GM18498 (cell line): ENCODE results near the gene SRCIN1.
"Not testable (repeated sequence)": the region's sequence is repeated elsewhere in the genome, so short reads cannot be mapped to it uniquely, and the experiment has no call there.

Experiments
- ATAC-seq: cut with Tn5 transposase; IDR thresholded peaks from one replicate; pipeline ENCODE4 v1.9.1; 2021; ENCODE audit warnings: mild to moderate bottlenecking, moderate library complexity; ENCODE audit not compliant: unreplicated experiment

SRCIN1 gene

DNA sequence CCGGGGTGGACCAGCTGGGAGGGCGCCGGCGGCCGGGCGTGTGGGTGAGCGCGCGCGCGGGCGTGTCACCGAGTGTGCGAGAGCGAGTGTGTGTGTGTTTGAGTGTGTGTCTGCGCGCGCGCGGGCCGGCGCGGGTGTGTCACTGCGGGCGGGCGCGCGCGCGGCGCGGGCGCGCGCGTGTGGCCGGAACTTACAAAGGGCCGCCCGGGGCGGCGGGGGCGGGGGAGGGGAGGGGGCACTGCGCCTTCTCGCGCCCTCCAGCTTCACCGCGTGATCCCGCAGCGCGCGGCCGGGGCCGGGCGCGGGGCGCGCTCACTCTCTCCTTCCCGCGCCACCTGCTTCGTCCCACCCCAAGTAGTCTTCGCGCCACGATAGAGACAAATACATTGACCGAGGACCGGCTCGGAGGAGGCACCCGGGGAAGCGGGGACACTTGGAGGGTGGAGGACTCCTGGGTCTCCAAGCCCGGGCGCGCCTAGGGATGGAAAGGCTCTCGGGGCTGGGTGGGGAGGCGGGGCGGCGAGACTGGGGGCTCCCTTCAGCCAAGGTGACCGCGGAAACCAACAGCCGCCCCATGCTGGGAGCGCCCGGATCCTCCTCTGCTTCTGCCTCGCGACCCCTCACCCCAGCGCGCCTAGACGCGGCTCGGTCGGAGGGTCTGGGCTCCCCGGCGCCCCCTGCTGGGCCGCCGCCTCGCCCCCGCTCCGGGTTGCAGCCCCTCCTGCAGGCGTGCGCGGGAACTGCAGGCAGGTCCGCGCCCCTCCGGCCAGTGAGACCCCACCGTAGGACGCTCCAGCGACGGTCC lies at the start of gene SRCIN1:
Gene SRCIN1 (minus strand): TSS at position 112 of the 805 bp plus-strand sequence. CDS start 247 bp downstream, outside the sequence.
- no peak for ATAC-seq

GRCh38 chr17:38654411-38655398 lies 49.0 kb upstream of the SRCIN1 start:
- ATAC-seq, result no peak

DNA sequence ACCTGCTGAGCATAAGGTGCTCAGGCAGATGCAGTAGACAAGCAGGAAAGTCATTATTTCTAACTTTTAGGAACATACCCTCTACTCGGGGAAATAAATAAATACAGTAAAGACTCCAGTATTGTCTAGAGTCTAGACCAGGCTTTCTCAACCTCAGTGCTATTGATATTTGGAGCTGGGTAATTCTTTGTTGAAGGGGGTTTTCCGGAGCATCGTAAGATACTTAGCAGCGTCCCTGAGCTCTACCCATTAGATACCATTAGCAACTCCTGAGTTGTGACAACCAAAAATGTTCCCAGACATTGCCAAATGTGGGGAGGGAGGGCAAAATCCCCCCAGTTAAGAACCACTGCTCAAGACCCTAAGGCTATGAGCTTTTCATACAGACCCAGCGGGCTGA lies 47.9 kb upstream of the SRCIN1 start:
- no peak for ATAC-seq

GRCh38 chr17:38653230-38653629 lies 47.5 kb upstream of the SRCIN1 start:
- no peak for ATAC-seq

GRCh38 chr17:38650653-38651173 lies 45.0 kb upstream of the SRCIN1 start:
- not testable (repeated sequence) for ATAC-seq

DNA sequence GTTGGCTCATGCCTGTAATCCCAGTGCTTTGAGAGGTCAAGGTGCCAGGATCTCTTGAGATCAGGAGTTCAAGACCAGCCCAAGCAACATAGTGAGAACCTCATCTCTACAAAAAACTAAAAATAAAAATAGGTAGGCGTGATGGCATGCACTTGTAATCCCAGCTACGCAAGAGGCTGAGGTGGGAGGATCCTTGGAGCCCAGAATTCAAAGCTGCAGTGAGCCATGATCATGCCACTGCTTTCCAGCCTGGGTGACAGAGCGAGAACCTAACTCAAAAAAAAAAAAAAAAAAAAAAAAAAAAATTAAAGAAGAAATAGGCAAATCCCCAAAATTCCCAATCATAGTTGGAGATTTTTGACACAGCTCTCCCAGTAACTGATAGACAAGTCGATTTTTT lies 32.2 kb upstream of the SRCIN1 start:
- ATAC-seq, result no peak

GRCh38 chr17:38636054-38636453 lies 30.3 kb upstream of the SRCIN1 start:
- ATAC-seq, result no peak

DNA sequence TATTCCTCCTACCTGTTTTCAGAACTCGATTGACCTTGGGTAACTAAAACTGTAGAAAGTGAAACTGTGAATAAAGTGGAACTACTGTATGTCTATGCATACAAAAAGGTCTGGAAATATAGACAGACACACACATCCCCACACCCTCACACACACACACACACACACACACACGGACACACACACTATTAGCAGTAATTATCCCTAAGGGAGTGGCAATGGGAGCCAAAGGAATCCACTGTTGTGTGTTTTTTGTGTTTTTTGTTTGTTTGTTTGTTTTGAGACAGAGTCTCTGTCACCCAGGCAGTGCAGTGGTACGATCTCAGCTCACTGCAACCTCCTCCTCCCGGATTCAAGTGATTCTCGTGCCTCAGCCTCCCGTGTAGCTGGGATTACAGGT lies 26.6 kb upstream of the SRCIN1 start:
- no peak for ATAC-seq

DNA sequence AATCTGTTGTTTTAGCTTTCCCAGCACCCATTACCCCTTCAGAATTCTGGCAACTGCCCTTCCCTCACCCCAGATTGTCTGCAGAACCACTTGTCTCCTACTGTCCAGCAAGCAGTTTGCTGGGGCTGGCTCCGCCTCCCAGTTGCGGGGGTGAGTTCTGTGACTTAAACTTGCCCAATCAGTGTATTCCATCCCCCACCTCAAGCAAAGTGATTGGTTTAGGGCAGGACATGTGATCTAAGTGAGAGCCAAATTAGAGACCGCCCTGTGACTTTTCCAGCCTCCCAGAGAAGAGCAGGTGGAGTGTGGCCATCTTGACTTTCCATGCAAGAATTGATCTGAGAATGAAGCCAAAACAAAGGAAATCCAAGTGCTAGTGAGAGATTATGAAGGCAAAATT lies 22.7 kb upstream of the SRCIN1 start:
- ATAC-seq, result no peak

- ATAC-seq, result no peak
Measured at GRCh38 chr17:38627957-38628356, 22.2 kb upstream of the SRCIN1 start.

- ATAC-seq, result not testable (repeated sequence)
Measured at GRCh38 chr17:38626606-38627226, 21.0 kb upstream of the SRCIN1 start.

GRCh38 chr17:38625482-38625881 lies 19.7 kb upstream of the SRCIN1 start:
- ATAC-seq, result no peak

- not testable (repeated sequence) for ATAC-seq
Measured at GRCh38 chr17:38624782-38625355, 19.1 kb upstream of the SRCIN1 start.

DNA sequence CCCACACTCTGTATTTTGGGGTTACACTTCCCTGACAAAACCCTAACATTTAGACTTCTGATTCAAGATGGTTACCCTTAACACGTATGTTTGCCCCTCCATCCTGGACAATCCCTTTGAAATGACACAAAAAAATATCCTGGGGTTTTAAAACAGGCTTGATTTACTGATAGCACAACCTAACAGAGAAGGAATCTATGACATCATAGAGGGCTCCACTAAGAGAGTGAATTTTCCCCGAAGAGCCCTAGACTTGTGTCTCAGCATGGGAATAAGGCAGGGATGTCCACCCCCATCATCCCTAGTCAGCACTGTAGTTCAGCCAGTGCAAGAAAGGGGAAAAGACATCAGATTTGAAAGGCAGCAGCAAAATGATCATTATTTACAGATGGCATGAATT lies 15.8 kb upstream of the SRCIN1 start:
- ATAC-seq, result no peak

DNA sequence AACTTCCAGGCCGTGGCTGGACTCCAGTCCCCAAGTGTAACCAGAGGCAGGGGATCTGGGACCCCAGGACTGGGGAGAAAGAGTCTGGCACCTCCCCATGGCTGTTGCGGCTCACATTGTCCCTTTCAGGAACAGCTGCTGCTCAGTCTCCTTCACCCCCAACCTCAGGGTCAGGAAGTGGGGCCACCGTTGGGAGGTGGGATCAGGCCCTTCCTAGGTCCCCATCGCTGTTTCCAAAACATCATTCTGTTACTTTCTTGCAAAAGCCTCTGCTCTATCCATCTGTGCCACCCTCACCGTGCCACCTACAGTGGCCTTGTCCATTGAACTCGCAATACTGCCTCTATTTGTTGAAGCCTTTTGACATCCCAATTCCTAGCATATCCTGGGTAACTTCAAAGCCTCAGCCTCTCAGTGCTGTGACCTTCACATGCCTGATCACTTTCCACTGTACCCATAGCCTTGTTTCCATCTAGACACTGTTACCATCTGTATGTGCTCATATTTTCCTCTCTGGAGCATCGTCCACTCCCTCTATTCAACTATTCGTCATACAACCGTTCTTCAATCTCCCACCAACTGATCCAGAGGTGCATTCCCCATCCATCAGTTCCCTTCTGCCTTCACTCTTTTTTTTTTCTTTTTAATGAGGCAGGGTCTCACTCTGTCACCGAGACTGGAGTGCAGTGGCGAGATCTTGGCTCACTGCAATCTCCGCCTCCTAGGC lies 15.0 kb upstream of the SRCIN1 start:
- ATAC-seq, result no peak

GRCh38 chr17:38619937-38620550 lies 14.3 kb upstream of the SRCIN1 start:
- no peak for ATAC-seq

DNA sequence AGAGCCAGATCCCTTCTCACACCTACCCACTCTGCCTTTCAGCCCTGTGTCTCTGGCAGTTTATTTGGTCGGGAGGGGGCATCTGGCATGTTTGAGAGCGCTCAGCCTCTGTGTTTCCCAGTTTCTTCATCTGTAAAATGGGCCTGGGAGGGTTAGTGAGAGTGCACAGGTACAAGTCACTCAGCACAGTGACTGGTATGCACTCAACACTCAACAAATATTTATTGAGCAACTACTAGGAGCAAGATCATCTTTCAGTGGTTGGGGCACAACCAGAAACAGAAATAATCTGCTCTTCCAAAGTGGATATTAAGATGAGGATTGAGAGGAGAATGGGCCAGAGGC lies 13.7 kb upstream of the SRCIN1 start:
- no peak for ATAC-seq

GRCh38 chr17:38617967-38618760 lies 12.4 kb upstream of the SRCIN1 start:
- no peak for ATAC-seq
